Pancreas (tissue), 10 donors: ENCODE measurements around the gene ACCSL. TPM values are rescaled to one million over a fixed set of nuclear protein-coding genes. Genes with fewer than 3 reads are reported as not detected.

ENCODE experiments used
- ATAC-seq, 4 donors: fragments of 200-7000 bp; cut with Tn5 transposase; one replicate each; pipeline versions ENCODE4 v1.8.0 to v1.9.1; 2020; ENCODE audit warnings: mild to moderate bottlenecking in 4 of 4, moderate library complexity in 4 of 4
- DNase-seq, 6 donors: peaks; one replicate each; pipeline ENCODE4 v3.0.0-alpha.2; 2020
- FAIRE-seq: peaks from 2 replicates; lab custom pipeline; 2012; peaks lifted over from hg19 to GRCh38; lab: Jason Lieb, UNC
- H3K27ac ChIP-seq, 4 donors: fragments of 200-600 bp; sonication (generic); 1 replicate in 3 of 4; 2 replicates in 1 of 4; pipeline versions ENCODE4 v1.5.0 to v1.8.0; 2020
- H3K27me3 ChIP-seq, 4 donors: fragments of 200-600 bp; one replicate each; pipeline ENCODE4 v1.8.0; 2021
- H3K36me3 ChIP-seq, 3 donors: fragments of 200-600 bp; sonication (generic) in 1 of 3; one replicate each; pipeline versions ENCODE4 v1.5.0 to v1.8.0; 2020 to 2021
- H3K4me1 ChIP-seq, 3 donors: fragments of 200-600 bp; one replicate each; pipeline ENCODE4 v1.8.0; 2021
- H3K4me3 ChIP-seq, 4 donors: fragments of 200-600 bp; sonication (generic) in 2 of 4; one replicate each; pipeline versions ENCODE4 v1.5.0 to v1.8.0; 2020 to 2021
- H3K9me3 ChIP-seq, 4 donors: fragments of 200-600 bp; one replicate each; pipeline ENCODE4 v1.8.0; 2021
- WGBS, 2 donors: extraction: QIAGEN DNeasy Blood & Tissue Kit; methylation state at CpG; one replicate each; pipeline ENCODE4 v1.1.7; 2013; 5-methylcytosine and 5-hydroxymethylcytosine counted together
- intact Hi-C, 3 donors: fragments of 100-400 bp; cut with DNase I; formaldehyde crosslinking; loops; one replicate each; pipeline versions ENCODE4 v1.11.1 to v1.14.2; 2022
- polyA plus RNA-seq, 2 donors: library from polyadenylated mRNA; stranded (reverse); fragments of 200-250 nt; gene quantifications; one replicate each; pipeline ENCODE4 v1.2.3, GENCODE V29; 2013
- total RNA-seq, 6 donors: library from RNA; stranded (reverse); fragmentation: NEBNext Ultra II Directional in 4 of 6; extraction: Animal tissue kit (Norgen Biotek cat#: 25700) in 4 of 6; gene quantifications; one replicate each; pipeline versions ENCODE4 v1.2.1 to v1.2.4, GENCODE V29; 2021 to 2023
- TF ChIP-seq, protein P1 (sequence below), 4 donors: fragments of 200-600 bp; sonication (generic) in 3 of 4; IDR thresholded peaks; one replicate each; pipeline versions ENCODE4 v1.5.0 to v1.8.0; 2021; ENCODE audit warnings: antibody characterized with exemption in 4 of 4
- donor health status: healthy with polysubstance abuse.
- donor health status: DM: no; HTN: no; CAD: no; lungs with moderate emphysema.
- donor health status: DM: no; HTN: no; CAD: no.
- donor health status: control.
- donor health status: control.
- donor health status: Bipolar disorder and iron deficiency.
- donor health status: DM: yes; HTN: yes; CAD: no.
- donor health status: DM: no; HTN: no; CAD: no.
- donor health status: DM: no; HTN: no; CAD: no.
- donor health status: DM: yes; HTN: yes; CAD: no.

Gene ACCSL
- total and polyA plus RNA-seq, 8 donors, result not detected

DNA sequence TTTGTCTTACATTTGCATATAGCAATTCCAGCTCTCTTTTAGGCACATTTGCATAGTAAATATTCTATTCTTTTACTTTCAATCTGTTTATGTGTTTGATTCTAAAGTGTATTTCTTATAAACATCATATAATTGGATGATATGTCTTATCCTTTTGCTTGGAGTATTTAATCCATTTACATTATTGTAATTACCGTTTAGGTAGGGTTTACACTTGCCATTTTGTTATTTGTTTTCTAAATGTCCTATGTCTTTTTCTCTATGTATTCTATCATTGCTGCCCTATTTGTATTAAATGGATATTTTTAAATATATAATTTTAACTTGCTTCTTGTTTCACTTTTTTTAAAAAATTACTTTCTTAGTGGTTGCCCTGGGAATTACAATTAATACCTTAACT, 22.8 kb upstream of the ACCSL start:
- 81 to 89% methylated on average over 1 of the region's 1 CpG for WGBS, 2 donors
- no peak for DNase-seq
- ATAC-seq, result no peak
- H3K27ac ChIP-seq, result no peak overlapping the region
- no peak overlapping the region for H3K4me3 ChIP-seq
- H3K4me1 ChIP-seq, result no peaks in the 10 kb centered on the region
- no peak for FAIRE-seq
- H3K36me3 ChIP-seq, result no peaks in the 10 kb centered on the region
- H3K9me3 ChIP-seq, result no peaks in the 10 kb centered on the region
- intact Hi-C loops, result no loop called here
- H3K27me3 ChIP-seq, result no peaks in the 10 kb centered on the region
- TF ChIP-seq, protein P1, sequence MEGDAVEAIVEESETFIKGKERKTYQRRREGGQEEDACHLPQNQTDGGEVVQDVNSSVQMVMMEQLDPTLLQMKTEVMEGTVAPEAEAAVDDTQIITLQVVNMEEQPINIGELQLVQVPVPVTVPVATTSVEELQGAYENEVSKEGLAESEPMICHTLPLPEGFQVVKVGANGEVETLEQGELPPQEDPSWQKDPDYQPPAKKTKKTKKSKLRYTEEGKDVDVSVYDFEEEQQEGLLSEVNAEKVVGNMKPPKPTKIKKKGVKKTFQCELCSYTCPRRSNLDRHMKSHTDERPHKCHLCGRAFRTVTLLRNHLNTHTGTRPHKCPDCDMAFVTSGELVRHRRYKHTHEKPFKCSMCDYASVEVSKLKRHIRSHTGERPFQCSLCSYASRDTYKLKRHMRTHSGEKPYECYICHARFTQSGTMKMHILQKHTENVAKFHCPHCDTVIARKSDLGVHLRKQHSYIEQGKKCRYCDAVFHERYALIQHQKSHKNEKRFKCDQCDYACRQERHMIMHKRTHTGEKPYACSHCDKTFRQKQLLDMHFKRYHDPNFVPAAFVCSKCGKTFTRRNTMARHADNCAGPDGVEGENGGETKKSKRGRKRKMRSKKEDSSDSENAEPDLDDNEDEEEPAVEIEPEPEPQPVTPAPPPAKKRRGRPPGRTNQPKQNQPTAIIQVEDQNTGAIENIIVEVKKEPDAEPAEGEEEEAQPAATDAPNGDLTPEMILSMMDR (IDR thresholded peaks at IDR 0.05), result no peak

DNA sequence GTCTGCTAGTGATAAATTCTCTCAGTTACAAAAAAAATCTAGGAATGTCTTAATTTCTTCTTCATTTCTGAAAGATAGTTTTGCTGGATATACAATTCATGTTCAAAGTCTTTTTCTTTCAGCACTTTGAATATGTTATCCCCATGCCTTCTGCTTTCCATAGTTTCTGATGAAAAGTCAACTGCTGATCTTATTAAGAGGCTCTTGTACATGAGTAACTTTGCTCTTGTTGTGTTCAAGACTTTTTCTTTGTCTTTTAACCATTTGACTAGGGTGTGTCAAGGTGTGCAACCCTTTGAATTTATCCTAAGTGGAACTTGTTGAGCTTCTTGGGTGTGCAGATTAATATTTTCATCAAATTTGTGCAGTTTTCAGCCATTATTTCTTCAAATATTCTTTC, 22.1 kb upstream of the ACCSL start:
- ATAC-seq, result no peak
- Histone ChIP-seq H3K9me3 (no peaks in the 10 kb centered on the region), H3K27me3 (no peaks in the 10 kb centered on the region), H3K36me3 (no peaks in the 10 kb centered on the region), H3K27ac (no peak overlapping the region), H3K4me3 (no peak overlapping the region), H3K4me1 (peaks cover 0 to 5% (median 0%) of the 10 kb centered on the region in 3 donors)
- TF ChIP-seq, protein P1 (IDR thresholded peaks at IDR 0.05), result no peak
- intact Hi-C loops, result no loop called here
- no peak for FAIRE-seq
- no peak for DNase-seq

GRCh38 chr11:44028401-44028800, 19.4 kb upstream of the ACCSL start:
- DNase-seq (no peak), FAIRE-seq (no peak), ATAC-seq (no peak)
- Histone ChIP-seq H3K4me1 (peaks cover 0 to 7% (median 0%) of the 10 kb centered on the region in 3 donors), H3K27me3 (no peaks in the 10 kb centered on the region), H3K9me3 (no peaks in the 10 kb centered on the region), H3K27ac (no peak overlapping the region), H3K4me3 (no peak overlapping the region), H3K36me3 (no peaks in the 10 kb centered on the region)
- TF ChIP-seq, protein P1 (IDR thresholded peaks at IDR 0.05), result no peak
- whole genome bisulfite sequencing, 2 donors, result 97 to 100% methylated on average over 1 of the region's 1 CpG
- intact Hi-C loops, result no loop called here

DNA sequence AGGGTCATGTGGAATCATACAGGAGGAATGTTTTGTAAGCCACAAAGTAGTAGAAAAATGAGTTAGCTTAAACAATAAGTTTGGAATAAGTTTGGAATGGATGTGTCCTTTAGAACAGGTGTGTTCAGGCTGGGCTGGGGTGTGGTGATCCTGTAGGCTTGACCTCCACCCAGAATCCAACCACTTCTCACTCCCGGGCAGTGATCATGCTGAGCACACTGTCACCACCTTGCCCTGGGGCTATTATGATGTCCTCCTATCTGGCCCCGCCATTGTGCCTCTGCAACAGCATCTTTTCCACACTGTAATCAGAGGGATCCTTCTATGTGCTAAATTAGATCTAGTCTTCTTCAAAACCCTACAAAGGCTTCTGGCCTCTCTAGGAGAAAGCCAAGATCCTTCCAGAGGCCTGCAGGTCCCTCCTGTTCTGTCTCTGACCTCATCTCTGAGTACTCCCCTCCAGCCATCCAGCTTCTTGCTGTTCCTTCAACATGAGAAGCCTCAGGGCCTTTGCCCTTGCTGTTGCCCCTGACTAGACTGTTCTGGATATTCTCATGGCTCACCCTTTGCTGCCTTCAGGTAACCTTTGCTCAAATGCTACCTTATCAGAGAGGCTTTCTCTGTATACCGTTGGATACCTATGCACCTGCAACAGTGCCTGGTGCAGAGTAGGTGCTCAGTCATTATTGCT, 18.8 kb upstream of the ACCSL start:
- WGBS, 2 donors, result 77 to 86% methylated on average over 3 of the region's 3 CpGs
- FAIRE-seq (no peak), DNase-seq (no peak), ATAC-seq (no peak)
- Histone ChIP-seq H3K27ac (no peak overlapping the region), H3K27me3 (no peaks in the 10 kb centered on the region), H3K9me3 (no peaks in the 10 kb centered on the region), H3K4me3 (no peak overlapping the region), H3K36me3 (no peaks in the 10 kb centered on the region), H3K4me1 (peaks cover 0 to 7% (median 0%) of the 10 kb centered on the region in 3 donors)
- TF ChIP-seq, protein P1 (IDR thresholded peaks at IDR 0.05), result no peak
- intact Hi-C loops, result no loop called here

- TF ChIP-seq, protein P1 (IDR thresholded peaks at IDR 0.05), result no peak
- no peak for DNase-seq
- H3K4me1 ChIP-seq, result peaks cover 0 to 7% (median 0%) of the 10 kb centered on the region in 3 donors
- 88 to 96% methylated on average over 1 of the region's 1 CpG for WGBS, 2 donors
- no peaks in the 10 kb centered on the region for H3K9me3 ChIP-seq
- intact Hi-C loops, result no loop called here
- no peaks in the 10 kb centered on the region for H3K27me3 ChIP-seq
- no peak overlapping the region for H3K4me3 ChIP-seq
- H3K27ac ChIP-seq, result no peak overlapping the region
- no peaks in the 10 kb centered on the region for H3K36me3 ChIP-seq
- no peak for FAIRE-seq
- ATAC-seq, result no peak
These were observed 18.3 kb upstream of the ACCSL start for GRCh38 chr11:44029507-44029845.
